Measurements from ENCODE around the gene DENND5A.

GRCh38 chr11:9089061-9089460, 176.1 kb downstream of the DENND5A start:
- no peak for TF ChIP-seq POLR2A (IDR thresholded peaks at IDR 0.05; ENCODE audit: low read length)
- TF ChIP-seq GATA1 (IDR thresholded peaks at IDR 0.05; ENCODE audit: low read depth, low read length) = no peak
